Mesendoderm (in vitro differentiated cells): Measurements from ENCODE around the gene ARFGAP1.

Source experiments
- DNase-seq: peaks from one replicate; pipeline ENCODE4 v3.0.0; 2013
- H2AK5ac ChIP-seq: 2 replicates; pipeline ENCODE4 v1.6.1; 2013; ENCODE audit warnings: low read length, inconsistent platforms
- H2BK120ac ChIP-seq: 2 replicates; pipeline ENCODE4 v1.6.1; 2013; ENCODE audit warnings: low read depth, mild to moderate bottlenecking, low read length, moderate library complexity, mixed read lengths
- H2BK15ac ChIP-seq: replicated peaks from 2 replicates; pipeline ENCODE4 v1.6.1; 2013; ENCODE audit warnings: low read depth, mild to moderate bottlenecking, moderate library complexity
- H2BK5ac ChIP-seq: 2 replicates; pipeline ENCODE4 v1.6.1; 2013; ENCODE audit warnings: low read length, inconsistent platforms
- H3K18ac ChIP-seq: 2 replicates; pipeline ENCODE4 v1.6.1; 2013; ENCODE audit warnings: mild to moderate bottlenecking, low read length, mixed read lengths
- H3K23ac ChIP-seq: one replicate; pipeline ENCODE4 v1.6.1; 2013; ENCODE audit warnings: low read length
- H3K27ac ChIP-seq: 2 replicates; pipeline ENCODE4 v1.5.1; 2013; ENCODE audit warnings: low read depth, mild to moderate bottlenecking, inconsistent platforms, low read length, moderate library complexity
- H3K27me3 ChIP-seq: 2 replicates; pipeline ENCODE4 v1.6.1; 2013; ENCODE audit warnings: low read length, control low read depth, mild to moderate bottlenecking, inconsistent platforms; ENCODE audit not compliant: insufficient read depth, poor library complexity
- H3K36me3 ChIP-seq: 2 replicates; pipeline ENCODE4 v1.6.1; 2013; ENCODE audit warnings: low read length, inconsistent platforms; ENCODE audit not compliant: control insufficient read depth, insufficient read depth
- H3K4ac ChIP-seq: one replicate; pipeline ENCODE4 v1.6.1; 2013; ENCODE audit warnings: low read depth, mild to moderate bottlenecking, low read length, moderate library complexity
- H3K4me1 ChIP-seq: 2 replicates; pipeline ENCODE4 v1.6.1; 2013; ENCODE audit warnings: low read depth, low read length, inconsistent platforms; ENCODE audit not compliant: control insufficient read depth
- H3K4me2 ChIP-seq: 2 replicates; pipeline ENCODE4 v1.6.1; 2013; ENCODE audit warnings: low read length
- H3K4me3 ChIP-seq: 2 replicates; pipeline ENCODE4 v1.5.1; 2013; ENCODE audit warnings: mild to moderate bottlenecking, low read length
- H3K56ac ChIP-seq: one replicate; pipeline ENCODE4 v1.6.1; 2013; ENCODE audit warnings: low read length
- H3K79me1 ChIP-seq: 2 replicates; pipeline ENCODE4 v1.6.1; 2013; ENCODE audit warnings: low read length, inconsistent platforms
- H3K79me2 ChIP-seq: 2 replicates; pipeline ENCODE4 v1.6.1; 2013; ENCODE audit warnings: mild to moderate bottlenecking, low read length; ENCODE audit not compliant: control insufficient read depth, insufficient read depth
- H3K9ac ChIP-seq: 2 replicates; pipeline ENCODE4 v1.6.1; 2013; ENCODE audit warnings: low read length, inconsistent platforms
- H4K5ac ChIP-seq: one replicate; pipeline ENCODE4 v1.6.1; 2013; ENCODE audit warnings: low read length
- H4K8ac ChIP-seq: one replicate; pipeline ENCODE4 v1.6.1; 2013; ENCODE audit warnings: low read depth, mild to moderate bottlenecking, control low read depth, low read length, moderate library complexity
- WGBS: extraction: QIAGEN DNeasy Blood & Tissue Kit; methylation state at CpG from one replicate; pipeline ENCODE4 v1.1.7; 2013; ENCODE audit warnings: low lambda C conversion rate, missing lambda C conversion rate; ENCODE audit not compliant: insufficient coverage; ENCODE audit errors: extremely low coverage; 5-methylcytosine and 5-hydroxymethylcytosine counted together

The ARFGAP1 gene

DNA sequence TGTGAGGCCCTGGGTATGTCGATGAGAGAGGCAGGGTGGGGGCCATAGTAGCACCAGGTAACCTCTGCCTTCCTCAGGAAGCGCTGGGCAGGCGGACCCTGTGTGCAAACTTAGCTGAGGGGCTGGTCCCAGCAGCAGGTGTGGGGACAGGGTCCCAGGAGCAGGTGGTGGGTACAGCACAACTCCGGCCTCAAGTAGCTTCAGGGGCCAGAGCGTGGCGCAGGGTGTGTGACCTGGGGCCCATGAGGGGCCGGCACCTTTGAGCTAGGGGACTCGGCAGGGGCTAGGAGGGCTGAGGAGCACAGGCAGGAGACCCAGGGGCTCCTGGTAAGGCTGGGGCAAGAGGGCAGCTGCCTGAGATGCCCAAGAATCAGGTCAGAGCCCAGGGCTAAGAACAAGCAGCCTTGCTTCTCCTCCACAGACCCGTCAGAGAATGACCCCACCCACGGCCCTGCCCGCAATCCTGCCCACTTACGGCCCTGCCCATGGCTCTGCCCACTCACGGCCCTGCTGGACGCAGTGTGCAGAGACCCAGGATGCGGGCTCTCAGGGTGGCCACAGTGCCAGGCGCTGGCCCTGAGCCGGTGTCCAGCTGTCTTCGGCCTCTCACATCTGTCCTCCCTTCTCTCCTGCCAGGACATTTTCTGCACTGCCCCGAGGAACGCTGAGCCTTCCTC, 57.6 kb downstream of the ARFGAP1 start:
- no peak overlapping the region for H2BK120ac ChIP-seq
- H3K4me2 ChIP-seq: no peak overlapping the region
- H3K27ac ChIP-seq: no peak overlapping the region
- H3K4me1 ChIP-seq: no peaks in the 10 kb centered on the region
- H3K9ac ChIP-seq: no peak overlapping the region
- H3K79me1 ChIP-seq: no peaks in the 10 kb centered on the region
- H2BK5ac ChIP-seq: no peak overlapping the region
- no peak overlapping the region for H3K56ac ChIP-seq
- no peak overlapping the region for H4K8ac ChIP-seq
- H3K4ac ChIP-seq: no peak overlapping the region
- H4K5ac ChIP-seq: no peak overlapping the region
- no peak overlapping the region for H3K18ac ChIP-seq
- H3K4me3 ChIP-seq: no peak overlapping the region
- H2AK5ac ChIP-seq: no peak overlapping the region
- H3K23ac ChIP-seq: no peak overlapping the region
- H3K36me3 ChIP-seq: no peaks in the 10 kb centered on the region
- no peaks in the 10 kb centered on the region for H3K79me2 ChIP-seq
- no peak for DNase-seq
- no peak overlapping the region for H2BK15ac ChIP-seq
- WGBS: no CpG with 5 or more reads among the region's 20 CpGs
- H3K27me3 ChIP-seq: no peaks in the 10 kb centered on the region

- Histone ChIP-seq H2AK5ac (no peak overlapping the region), H2BK15ac (no peak overlapping the region), H3K4me2 (no peak overlapping the region), H3K4ac (no peak overlapping the region), H3K4me3 (no peak overlapping the region), H4K5ac (no peak overlapping the region), H3K27me3 (no peaks in the 10 kb centered on the region), H2BK120ac (no peak overlapping the region), H3K36me3 (no peaks in the 10 kb centered on the region), H3K18ac (no peak overlapping the region), H3K79me2 (no peaks in the 10 kb centered on the region), H3K27ac (no peak overlapping the region), H3K79me1 (no peaks in the 10 kb centered on the region), H3K56ac (no peak overlapping the region), H3K4me1 (no peaks in the 10 kb centered on the region), H2BK5ac (no peak overlapping the region), H3K23ac (no peak overlapping the region), H4K8ac (no peak overlapping the region), H3K9ac (no peak overlapping the region)
- DNase-seq: no peak
- WGBS: no CpG with 5 or more reads among the region's 13 CpGs
These were observed 58.3 kb downstream of the ARFGAP1 start for GRCh38 chr20:63330940-63331339.

GRCh38 chr20:63331741-63332400, 59.3 kb downstream of the ARFGAP1 start:
- no peaks in the 10 kb centered on the region for H3K79me2 ChIP-seq
- H3K4me2 ChIP-seq: no peak overlapping the region
- H3K4ac ChIP-seq: no peak overlapping the region
- no peak overlapping the region for H3K9ac ChIP-seq
- no peaks in the 10 kb centered on the region for H3K36me3 ChIP-seq
- H3K27me3 ChIP-seq: no peaks in the 10 kb centered on the region
- no peak overlapping the region for H2BK120ac ChIP-seq
- H2BK5ac ChIP-seq: no peak overlapping the region
- H2AK5ac ChIP-seq: no peak overlapping the region
- no peak overlapping the region for H2BK15ac ChIP-seq
- WGBS: no CpG with 5 or more reads among the region's 8 CpGs
- DNase-seq: no peak
- no peak overlapping the region for H3K27ac ChIP-seq
- H3K4me1 ChIP-seq: no peaks in the 10 kb centered on the region
- no peak overlapping the region for H3K23ac ChIP-seq
- H3K18ac ChIP-seq: no peak overlapping the region
- no peaks in the 10 kb centered on the region for H3K79me1 ChIP-seq
- H4K5ac ChIP-seq: no peak overlapping the region
- H3K56ac ChIP-seq: no peak overlapping the region
- no peak overlapping the region for H4K8ac ChIP-seq
- no peak overlapping the region for H3K4me3 ChIP-seq

- Histone ChIP-seq H2AK5ac (no peak overlapping the region), H3K23ac (no peak overlapping the region), H3K36me3 (no peaks in the 10 kb centered on the region), H3K27me3 (no peaks in the 10 kb centered on the region), H3K4me3 (no peak overlapping the region), H3K4ac (no peak overlapping the region), H3K9ac (no peak overlapping the region), H3K27ac (no peak overlapping the region), H3K79me1 (no peaks in the 10 kb centered on the region), H3K79me2 (no peaks in the 10 kb centered on the region), H2BK120ac (no peak overlapping the region), H3K4me1 (no peaks in the 10 kb centered on the region), H3K18ac (no peak overlapping the region), H4K8ac (no peak overlapping the region), H4K5ac (no peak overlapping the region), H3K4me2 (no peak overlapping the region), H2BK5ac (no peak overlapping the region), H2BK15ac (no peak overlapping the region), H3K56ac (no peak overlapping the region)
- no peak for DNase-seq
- no CpG with 5 or more reads among the region's 22 CpGs for WGBS
These were observed 60.1 kb downstream of the ARFGAP1 start for GRCh38 chr20:63332488-63333240.

DNA sequence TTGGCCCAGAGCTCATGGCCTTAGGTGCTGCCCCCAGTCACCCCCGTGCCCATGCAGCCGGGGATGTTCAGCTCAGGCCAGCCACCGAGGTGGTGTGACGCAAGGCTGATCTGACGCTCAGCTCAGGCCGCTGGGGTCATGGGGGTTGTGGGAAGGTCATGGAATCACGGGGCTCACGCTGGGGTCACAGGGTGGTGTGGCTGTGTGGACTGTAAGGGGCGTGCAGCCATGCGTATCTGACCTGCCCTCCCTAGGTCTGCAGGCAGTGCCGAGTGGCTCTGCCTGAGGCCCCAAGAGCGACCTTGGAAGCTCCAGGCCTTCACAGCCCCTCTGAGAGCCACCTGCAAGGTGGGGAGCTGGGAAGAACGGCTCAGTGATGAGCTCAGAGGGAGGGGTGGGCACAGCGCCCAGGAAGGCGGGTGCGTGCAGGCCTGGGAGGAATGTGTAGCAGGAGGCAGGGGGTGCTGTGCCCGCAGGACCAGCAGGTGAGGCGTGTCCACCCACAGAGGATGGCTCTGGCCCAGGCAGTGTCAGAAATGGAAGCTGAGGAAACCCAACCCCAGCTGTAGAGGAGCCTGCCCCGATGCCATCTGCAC, 60.7 kb downstream of the ARFGAP1 start:
- Histone ChIP-seq H3K4me1 (no peaks in the 10 kb centered on the region), H3K23ac (no peak overlapping the region), H4K5ac (no peak overlapping the region), H3K56ac (no peak overlapping the region), H3K36me3 (no peaks in the 10 kb centered on the region), H3K4ac (no peak overlapping the region), H2BK120ac (no peak overlapping the region), H2AK5ac (no peak overlapping the region), H3K79me2 (no peaks in the 10 kb centered on the region), H4K8ac (no peak overlapping the region), H3K27me3 (no peaks in the 10 kb centered on the region), H3K4me3 (no peak overlapping the region), H3K9ac (no peak overlapping the region), H3K18ac (no peak overlapping the region), H2BK5ac (no peak overlapping the region), H3K79me1 (no peaks in the 10 kb centered on the region), H3K27ac (no peak overlapping the region), H3K4me2 (no peak overlapping the region), H2BK15ac (no peak overlapping the region)
- no peak for DNase-seq
- WGBS: no CpG with 5 or more reads among the region's 19 CpGs
